Psoas muscle (tissue), 8 donors: Measurements from ENCODE around the gene SFSWAP. TPM values are rescaled to one million over a fixed set of nuclear protein-coding genes. Genes with fewer than 3 reads are reported as not detected.

Source experiments
- ATAC-seq, 4 donors: fragments of 200-7000 bp; cut with Tn5 transposase; one replicate each; pipeline ENCODE4 v1.9.1; 2020; ENCODE audit warnings: moderate library complexity in 3 of 4, mild to moderate bottlenecking in 2 of 4
- DNase-seq, 2 donors: peaks; one replicate each; pipeline ENCODE4 v3.0.0-alpha.2; 2020
- H3K27ac ChIP-seq: fragments of 200-600 bp; one replicate; pipeline ENCODE4 v1.8.0; 2022
- H3K27me3 ChIP-seq, 3 donors: fragments of 200-600 bp in 1 of 3; one replicate each; pipeline versions ENCODE4 v1.6.1 to v1.8.0; 2013 to 2022; ENCODE audit warnings: low read length in 2 of 3, mild to moderate bottlenecking in 2 of 3, moderate library complexity in 1 of 3; ENCODE audit not compliant: insufficient read depth in 3 of 3
- H3K36me3 ChIP-seq, 2 donors: fragments of 200-600 bp in 1 of 2; one replicate each; pipeline versions ENCODE4 v1.6.1 to v1.8.0; 2013 to 2022; ENCODE audit warnings: low read depth in 1 of 2, mild to moderate bottlenecking in 1 of 2, moderate library complexity in 1 of 2; ENCODE audit not compliant: insufficient read depth in 1 of 2
- H3K4me1 ChIP-seq: fragments of 200-600 bp; one replicate; pipeline ENCODE4 v1.8.0; 2022
- H3K4me3 ChIP-seq: fragments of 200-600 bp; one replicate; pipeline ENCODE4 v1.8.0; 2022; ENCODE audit warnings: mild to moderate bottlenecking
- H3K9me3 ChIP-seq: fragments of 200-600 bp; one replicate; pipeline ENCODE4 v1.8.0; 2022
- WGBS, 3 donors: extraction: QIAGEN DNeasy Blood & Tissue Kit; methylation state at CpG; one replicate each; pipeline versions ENCODE4 v1.1.6 to v1.1.7; 2013; 5-methylcytosine and 5-hydroxymethylcytosine counted together
- intact Hi-C, 2 donors: fragments of 100-400 bp; cut with DNase I; formaldehyde crosslinking; loops; one replicate each; pipeline versions ENCODE4 v1.11.0 to v1.14.2; 2022
- polyA plus RNA-seq, 3 donors: library from polyadenylated mRNA; stranded (reverse); fragments of 200-250 nt; gene quantifications; one replicate each; pipeline ENCODE4 v1.2.3, GENCODE V29; 2013
- total RNA-seq, 4 donors: library from RNA; stranded (reverse); fragmentation: NEBNext Ultra II Directional in 2 of 4; extraction: Animal tissue kit (Norgen Biotek cat#: 25700) in 2 of 4; gene quantifications; one replicate each; pipeline versions ENCODE4 v1.2.1 to v1.2.4, GENCODE V29; 2021 to 2023
- TF ChIP-seq, protein P1 (sequence below): fragments of 200-600 bp; IDR thresholded peaks from one replicate; pipeline ENCODE4 v1.8.0; 2022; ENCODE audit warnings: antibody characterized with exemption
- donor health status: healthy with polysubstance abuse.
- donor health status: DM: no; HTN: no; CAD: no; lungs with moderate emphysema.
- donor health status: Bipolar disorder and iron deficiency.
- donor health status: healthy.
- donor health status: DM: yes; HTN: yes; CAD: no.
- donor health status: DM: no; HTN: no; CAD: no.
- donor health status: DM: no; HTN: no; CAD: no.
- donor health status: DM: yes; HTN: yes; CAD: no.

Gene SFSWAP
- total and polyA plus RNA-seq, 7 donors: 19.4 to 34.3 (median 23.5) TPM

DNA sequence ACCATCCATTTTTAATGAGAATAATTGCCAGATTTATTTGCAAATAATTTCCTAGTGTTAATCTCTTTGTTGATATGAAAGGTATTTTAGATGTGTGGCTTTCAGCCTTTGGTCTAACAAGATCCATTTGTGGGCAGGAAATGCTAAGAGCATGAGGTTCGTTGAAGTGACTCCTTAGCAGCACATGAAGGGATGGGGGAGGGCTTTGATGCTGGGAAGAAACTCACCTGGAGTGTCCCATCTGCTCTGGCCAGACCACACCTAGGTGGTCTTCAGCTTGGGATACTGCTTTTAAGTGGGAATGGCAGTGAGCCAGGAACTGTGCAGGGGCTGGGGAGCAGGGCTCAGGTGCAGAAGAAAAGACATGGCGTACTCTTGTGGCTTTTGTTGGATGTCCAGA, 13.6 kb downstream of the SFSWAP start:
- Histone ChIP-seq H3K27me3 (no peaks in the 10 kb centered on the region), H3K4me3 (no peak overlapping the region), H3K4me1 (peaks cover 3% of the 10 kb centered on the region), H3K27ac (no peak overlapping the region), H3K9me3 (no peaks in the 10 kb centered on the region), H3K36me3 (peaks cover 20 to 98% of the 10 kb centered on the region in 2 donors)
- 69 to 74% (median 73%) methylated on average over 2 of the region's 2 CpGs for WGBS, 3 donors
- TF ChIP-seq, protein P1, sequence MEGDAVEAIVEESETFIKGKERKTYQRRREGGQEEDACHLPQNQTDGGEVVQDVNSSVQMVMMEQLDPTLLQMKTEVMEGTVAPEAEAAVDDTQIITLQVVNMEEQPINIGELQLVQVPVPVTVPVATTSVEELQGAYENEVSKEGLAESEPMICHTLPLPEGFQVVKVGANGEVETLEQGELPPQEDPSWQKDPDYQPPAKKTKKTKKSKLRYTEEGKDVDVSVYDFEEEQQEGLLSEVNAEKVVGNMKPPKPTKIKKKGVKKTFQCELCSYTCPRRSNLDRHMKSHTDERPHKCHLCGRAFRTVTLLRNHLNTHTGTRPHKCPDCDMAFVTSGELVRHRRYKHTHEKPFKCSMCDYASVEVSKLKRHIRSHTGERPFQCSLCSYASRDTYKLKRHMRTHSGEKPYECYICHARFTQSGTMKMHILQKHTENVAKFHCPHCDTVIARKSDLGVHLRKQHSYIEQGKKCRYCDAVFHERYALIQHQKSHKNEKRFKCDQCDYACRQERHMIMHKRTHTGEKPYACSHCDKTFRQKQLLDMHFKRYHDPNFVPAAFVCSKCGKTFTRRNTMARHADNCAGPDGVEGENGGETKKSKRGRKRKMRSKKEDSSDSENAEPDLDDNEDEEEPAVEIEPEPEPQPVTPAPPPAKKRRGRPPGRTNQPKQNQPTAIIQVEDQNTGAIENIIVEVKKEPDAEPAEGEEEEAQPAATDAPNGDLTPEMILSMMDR: no peak
- intact Hi-C loops: no loop called here
- ATAC-seq: no peak
- DNase-seq: no peak

GRCh38 chr12:131725503-131725902, 14.6 kb downstream of the SFSWAP start:
- no peaks in the 10 kb centered on the region for H3K9me3 ChIP-seq
- TF ChIP-seq, protein P1: no peak
- DNase-seq (no peak), ATAC-seq (no peak)
- peaks cover 18 to 98% of the 10 kb centered on the region in 2 donors for H3K36me3 ChIP-seq
- intact Hi-C loops: no loop called here
- peaks cover 3% of the 10 kb centered on the region for H3K4me1 ChIP-seq
- H3K4me3 ChIP-seq: no peak overlapping the region
- WGBS, 3 donors: 87 to 92% (median 87%) methylated on average over 11 of the region's 11 CpGs
- no peak overlapping the region for H3K27ac ChIP-seq
- no peaks in the 10 kb centered on the region for H3K27me3 ChIP-seq

DNA sequence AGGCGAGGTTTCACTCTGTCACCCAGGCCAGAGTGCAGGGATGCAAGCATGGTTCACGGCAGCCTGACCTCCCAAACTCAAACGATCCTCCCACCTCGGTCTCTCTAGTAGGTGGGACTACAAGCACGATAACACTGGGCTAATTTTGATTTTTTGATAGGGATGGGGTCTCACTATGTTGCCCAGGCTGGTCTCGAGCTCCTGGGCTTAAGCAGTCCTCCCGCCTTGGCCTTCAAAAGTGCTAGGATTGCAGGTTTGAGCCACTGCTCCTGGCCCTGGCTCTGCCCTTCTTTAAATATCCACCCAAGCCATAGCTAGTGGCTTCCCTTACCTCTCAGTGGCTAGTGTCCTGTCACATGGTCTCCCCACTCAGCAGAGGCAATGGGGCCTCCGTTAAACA, 17.8 kb downstream of the SFSWAP start:
- TF ChIP-seq, protein P1: no peak
- DNase-seq (no peak), ATAC-seq (no peak)
- no peaks in the 10 kb centered on the region for H3K9me3 ChIP-seq
- H3K4me1 ChIP-seq: peaks cover 2% of the 10 kb centered on the region
- H3K36me3 ChIP-seq: peaks cover 16 to 99% of the 10 kb centered on the region in 2 donors
- WGBS, 3 donors: 92 to 97% (median 94%) methylated on average over 8 of the region's 8 CpGs
- H3K27ac ChIP-seq: no peak overlapping the region
- intact Hi-C loops: no loop called here
- no peaks in the 10 kb centered on the region for H3K27me3 ChIP-seq
- H3K4me3 ChIP-seq: no peak overlapping the region

DNA sequence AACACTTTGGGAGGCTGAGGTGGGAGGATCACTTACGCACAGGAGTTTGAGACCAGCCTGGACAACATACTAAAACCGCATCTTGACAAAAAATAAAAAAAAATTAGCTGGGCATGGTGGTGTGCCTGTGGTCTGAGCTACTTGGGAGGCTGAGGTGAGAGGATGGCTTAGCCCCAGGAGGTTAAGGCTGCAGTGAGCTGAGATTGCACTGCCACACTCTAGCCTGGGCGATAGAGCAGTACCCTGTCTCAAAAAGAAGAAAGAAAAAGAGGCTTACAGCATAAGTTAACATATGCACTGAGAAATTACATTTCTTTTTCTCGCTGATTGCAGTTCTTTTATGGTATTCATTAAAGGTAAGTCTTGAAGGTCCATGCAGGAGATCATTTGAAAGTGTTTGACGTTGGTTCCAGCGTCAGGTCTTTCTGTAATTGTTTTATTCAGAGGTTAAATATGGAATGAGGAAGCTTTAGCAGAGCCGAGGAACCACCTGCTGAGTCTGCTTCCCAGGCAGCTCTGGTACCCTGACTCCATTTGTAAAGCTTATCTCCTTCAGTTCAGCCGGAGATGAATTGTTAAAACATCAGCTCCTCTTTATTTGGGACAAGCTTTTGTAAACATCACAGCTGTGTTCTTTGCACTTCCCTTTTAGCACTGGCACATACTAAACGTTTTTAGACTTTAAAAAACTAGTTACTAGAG, 18.5 kb downstream of the SFSWAP start:
- Histone ChIP-seq H3K4me3 (no peak overlapping the region), H3K27me3 (no peaks in the 10 kb centered on the region), H3K4me1 (no peaks in the 10 kb centered on the region), H3K36me3 (peaks cover 20 to 100% of the 10 kb centered on the region in 2 donors), H3K9me3 (no peaks in the 10 kb centered on the region), H3K27ac (no peak overlapping the region)
- no peak for ATAC-seq
- intact Hi-C loops: no loop called here
- TF ChIP-seq, protein P1: no peak
- WGBS, 3 donors: 70 to 73% (median 71%) methylated on average over 9 of the region's 9 CpGs
- no peak for DNase-seq
